Tibial artery (tissue), 4 donors: Measurements from ENCODE around the gene UBN1.

Experiments
- DNase-seq, 2 donors: peaks; one replicate each; pipeline ENCODE4 v3.0.0-alpha.2; 2019
- H3K27ac ChIP-seq, 2 donors: fragments of 200-600 bp; sonication (generic) in 1 of 2; 1 replicate in 1 of 2; 2 replicates in 1 of 2; pipeline ENCODE4 v1.5.1; 2018 to 2019; ENCODE audit warnings: mild to moderate bottlenecking in 1 of 2
- H3K27me3 ChIP-seq, 2 donors: fragments of 200-600 bp; sonication (generic) in 1 of 2; one replicate each; pipeline versions ENCODE4 v1.5.1 to v1.6.0; 2016 to 2019
- H3K36me3 ChIP-seq, 3 donors: fragments of 200-600 bp; sonication (generic) in 2 of 3; one replicate each; pipeline ENCODE4 v1.5.1; 2016 to 2019; ENCODE audit warnings: mild to moderate bottlenecking in 2 of 3
- H3K4me1 ChIP-seq, 4 donors: fragments of 200-600 bp; sonication (generic) in 2 of 4; 1 replicate in 3 of 4; 2 replicates in 1 of 4; pipeline ENCODE4 v1.5.1; 2016 to 2019
- H3K4me3 ChIP-seq, 2 donors: fragments of 200-600 bp; sonication (generic) in 1 of 2; 1 replicate in 1 of 2; 2 replicates in 1 of 2; pipeline ENCODE4 v1.5.1; 2018 to 2019; ENCODE audit warnings: mild to moderate bottlenecking in 2 of 2
- H3K9me3 ChIP-seq, 3 donors: fragments of 200-600 bp; sonication (generic) in 1 of 3; one replicate each; pipeline ENCODE4 v1.5.1; 2016 to 2019
- intact Hi-C: fragments of 100-400 bp; cut with DNase I; formaldehyde crosslinking; loops from one replicate; pipeline ENCODE4 v1.15.0; 2023; ENCODE audit warnings: low total_unique reads
- TF ChIP-seq, protein P1 (sequence below), 2 experiments: fragments of 200-600 bp in 1 of 2; fragments of 450-650 bp in 1 of 2; IDR thresholded peaks; one replicate each; pipeline ENCODE4 v1.5.1; 2017 to 2019; ENCODE audit warnings: antibody characterized with exemption in 2 of 2, mild to moderate bottlenecking in 1 of 2, moderate library complexity in 1 of 2

UBN1 gene

DNA sequence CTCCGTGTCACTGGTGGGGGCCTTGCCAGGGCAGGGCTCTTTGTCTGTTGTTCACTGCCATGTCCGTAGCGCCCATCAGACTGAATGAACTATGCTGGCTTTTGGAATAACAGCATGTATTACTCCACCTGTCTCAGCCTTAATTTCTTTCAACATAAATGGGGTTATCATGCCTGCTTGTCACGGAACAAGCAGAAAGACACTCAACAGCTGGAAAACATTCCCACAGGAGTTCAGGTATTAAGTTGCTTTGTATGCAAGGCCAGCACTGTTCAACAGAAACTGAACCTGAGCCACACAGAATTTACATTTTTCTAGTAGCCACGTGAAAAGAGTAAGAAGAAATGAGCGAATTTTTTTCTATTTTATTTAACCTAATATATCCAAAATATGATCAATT lies 76.6 kb downstream of the UBN1 start:
- TF ChIP-seq, protein P1, sequence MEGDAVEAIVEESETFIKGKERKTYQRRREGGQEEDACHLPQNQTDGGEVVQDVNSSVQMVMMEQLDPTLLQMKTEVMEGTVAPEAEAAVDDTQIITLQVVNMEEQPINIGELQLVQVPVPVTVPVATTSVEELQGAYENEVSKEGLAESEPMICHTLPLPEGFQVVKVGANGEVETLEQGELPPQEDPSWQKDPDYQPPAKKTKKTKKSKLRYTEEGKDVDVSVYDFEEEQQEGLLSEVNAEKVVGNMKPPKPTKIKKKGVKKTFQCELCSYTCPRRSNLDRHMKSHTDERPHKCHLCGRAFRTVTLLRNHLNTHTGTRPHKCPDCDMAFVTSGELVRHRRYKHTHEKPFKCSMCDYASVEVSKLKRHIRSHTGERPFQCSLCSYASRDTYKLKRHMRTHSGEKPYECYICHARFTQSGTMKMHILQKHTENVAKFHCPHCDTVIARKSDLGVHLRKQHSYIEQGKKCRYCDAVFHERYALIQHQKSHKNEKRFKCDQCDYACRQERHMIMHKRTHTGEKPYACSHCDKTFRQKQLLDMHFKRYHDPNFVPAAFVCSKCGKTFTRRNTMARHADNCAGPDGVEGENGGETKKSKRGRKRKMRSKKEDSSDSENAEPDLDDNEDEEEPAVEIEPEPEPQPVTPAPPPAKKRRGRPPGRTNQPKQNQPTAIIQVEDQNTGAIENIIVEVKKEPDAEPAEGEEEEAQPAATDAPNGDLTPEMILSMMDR (IDR thresholded peaks at IDR 0.05) = no peak
- no peak overlapping the region for H3K27ac ChIP-seq

GRCh38 chr16:4924593-4925292 lies 77.5 kb downstream of the UBN1 start:
- Histone ChIP-seq H3K36me3 (peaks cover 5 to 14% (median 6%) of the 10 kb centered on the region in 3 donors), H3K9me3 (peaks cover 0 to 22% (median 7%) of the 10 kb centered on the region in 3 donors), H3K4me1 (peaks cover 0 to 20% (median 0%) of the 10 kb centered on the region in 4 donors), H3K27ac (no peak overlapping the region), H3K4me3 (no peak overlapping the region), H3K27me3 (peaks cover 0 to 9% of the 10 kb centered on the region in 2 donors)
- DNase-seq = no peak
- TF ChIP-seq, protein P1 (IDR thresholded peaks at IDR 0.05) = no peak
- intact Hi-C loops = no loop called here

More for the DNA sequence above, 76.6 kb downstream of the UBN1 start:
- Histone ChIP-seq H3K9me3 (peaks cover 0 to 22% (median 7%) of the 10 kb centered on the region in 3 donors), H3K4me1 (peaks cover 0 to 23% (median 0%) of the 10 kb centered on the region in 4 donors), H3K36me3 (peaks cover 5 to 14% (median 6%) of the 10 kb centered on the region in 3 donors), H3K27me3 (peaks cover 0 to 9% of the 10 kb centered on the region in 2 donors), H3K4me3 (no peak overlapping the region)
- intact Hi-C loops = no loop called here
- DNase-seq = no peak

- intact Hi-C loops = no loop called here
- Histone ChIP-seq H3K36me3 (peaks cover 5 to 14% (median 6%) of the 10 kb centered on the region in 3 donors), H3K4me1 (peaks cover 0 to 20% (median 0%) of the 10 kb centered on the region in 4 donors), H3K9me3 (peaks cover 0 to 22% (median 7%) of the 10 kb centered on the region in 3 donors), H3K27me3 (peaks cover 0 to 9% of the 10 kb centered on the region in 2 donors), H3K27ac (no peak overlapping the region), H3K4me3 (no peak overlapping the region)
- no peak for DNase-seq
- TF ChIP-seq, protein P1 (IDR thresholded peaks at IDR 0.05) = no peak
These were observed 78.0 kb downstream of the UBN1 start for GRCh38 chr16:4925293-4925607.

- TF ChIP-seq, protein P1 (IDR thresholded peaks at IDR 0.05) = no peak
- Histone ChIP-seq H3K4me1 (peaks cover 0 to 20% (median 0%) of the 10 kb centered on the region in 4 donors), H3K9me3 (peaks cover 0 to 22% (median 7%) of the 10 kb centered on the region in 3 donors), H3K4me3 (no peak overlapping the region), H3K36me3 (peaks cover 5 to 14% (median 6%) of the 10 kb centered on the region in 3 donors), H3K27ac (no peak overlapping the region), H3K27me3 (peaks cover 0 to 9% of the 10 kb centered on the region in 2 donors)
- no peak for DNase-seq
- intact Hi-C loops = no loop called here
These were observed 78.5 kb downstream of the UBN1 start for GRCh38 chr16:4925791-4926190.

DNA sequence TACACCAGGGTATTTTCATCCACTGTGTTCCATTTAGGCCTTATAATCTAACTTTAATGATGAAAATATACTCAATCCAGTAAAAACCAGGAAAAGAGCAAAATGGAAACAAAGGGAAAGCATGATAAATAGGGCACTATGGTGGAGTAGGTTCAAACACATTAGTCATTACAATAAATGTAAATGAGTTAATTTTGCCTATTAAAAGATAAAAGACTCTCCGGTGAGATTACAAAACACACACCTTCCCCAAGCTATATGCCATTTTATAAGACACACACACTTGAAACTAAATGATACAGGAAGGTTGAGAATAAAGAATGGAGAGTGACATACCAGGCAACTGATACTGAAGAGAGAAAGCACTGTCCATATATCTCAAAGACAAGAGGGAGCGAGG lies 79.6 kb downstream of the UBN1 start:
- H3K27ac ChIP-seq = no peak overlapping the region
- H3K4me3 ChIP-seq = no peak overlapping the region
- TF ChIP-seq, protein P1 (IDR thresholded peaks at IDR 0.05) = no peak
- peaks cover 0 to 5% of the 10 kb centered on the region in 2 donors for H3K27me3 ChIP-seq
- peaks cover 0 to 22% (median 7%) of the 10 kb centered on the region in 3 donors for H3K9me3 ChIP-seq
- H3K4me1 ChIP-seq = peaks cover 0 to 20% (median 0%) of the 10 kb centered on the region in 4 donors
- peaks cover 5 to 20% (median 6%) of the 10 kb centered on the region in 3 donors for H3K36me3 ChIP-seq
- intact Hi-C loops = no loop called here
- no peak for DNase-seq
